ENCODE measurements around the gene TMEM100. TPM values are rescaled to one million over a fixed set of nuclear protein-coding genes. Genes with fewer than 3 reads are reported as not detected.

Gene TMEM100
- total RNA-seq, 5 donors from 2014 or later (not counting 1 experiment from before 2014, with no cell fraction given): 0.35 TPM; not detected in 4

DNA sequence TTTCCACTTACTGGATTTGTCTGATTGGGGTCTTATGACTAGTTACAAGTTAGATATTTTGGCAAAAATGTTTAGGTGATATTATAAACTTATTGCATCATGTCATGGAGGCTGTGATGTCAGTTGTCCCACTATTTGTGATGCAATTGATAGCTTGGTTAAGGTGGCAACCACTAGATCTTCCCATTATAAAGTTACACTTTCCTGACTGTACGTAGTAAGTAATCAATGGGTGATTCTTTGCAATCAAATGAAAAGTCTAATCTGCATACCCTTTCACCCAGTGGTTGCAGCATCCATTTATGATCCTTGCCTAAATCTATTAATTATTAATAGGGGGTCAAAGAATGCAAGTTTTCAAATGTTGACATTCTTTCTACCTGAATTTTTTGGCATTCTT lies 23.8 kb upstream of the TMEM100 start:
- ChIA-PET POLR2A (no interaction called here), CTCF (no interaction called here)
- Mint-ChIP-seq H3K4me3 (no peak overlapping the region), H3K27me3 (peaks cover 21 to 33% of the 10 kb centered on the region in 2 donors), H3K9me3 (no peaks in the 10 kb centered on the region), H3K27ac (no peak overlapping the region), H3K4me1 (peaks cover 10 to 13% (median 11%) of the 10 kb centered on the region in 3 donors), H3K36me3 (no peaks in the 10 kb centered on the region)
- H3K9me3 ChIP-seq: no peaks in the 10 kb centered on the region
- H3K4me1 ChIP-seq (ENCODE audit: control insufficient read depth in 1 of 2, extremely low read depth in 1 of 2, insufficient read depth in 2 of 2, low read length in 2 of 2): peaks cover 3 to 10% of the 10 kb centered on the region in 2 experiments
- no peak for DNase-seq
- no peak for ATAC-seq (replicated peaks in 1 of 4)
- no peak overlapping the region for H3K27ac ChIP-seq (ENCODE audit: low read length)
- WGBS (ENCODE audit: insufficient coverage): no CpG with 5 or more reads among the region's 1 CpG
- no peaks in the 10 kb centered on the region for H3K36me3 ChIP-seq (ENCODE audit: control insufficient read depth in 2 of 2, extremely low read depth in 1 of 2, insufficient read depth in 1 of 2, low read length in 1 of 2)
- no peak overlapping the region for H3K4me3 ChIP-seq (ENCODE audit: control insufficient read depth in 1 of 2, extremely low read depth in 1 of 2, low read length in 1 of 2)
- peaks cover 0 to 2% of the 10 kb centered on the region in 2 experiments for H3K27me3 ChIP-seq (replicated peaks in 1 of 2; ENCODE audit: control insufficient read depth in 2 of 2, extremely low read depth in 1 of 2, insufficient read depth in 2 of 2, low read length in 1 of 2)

DNA sequence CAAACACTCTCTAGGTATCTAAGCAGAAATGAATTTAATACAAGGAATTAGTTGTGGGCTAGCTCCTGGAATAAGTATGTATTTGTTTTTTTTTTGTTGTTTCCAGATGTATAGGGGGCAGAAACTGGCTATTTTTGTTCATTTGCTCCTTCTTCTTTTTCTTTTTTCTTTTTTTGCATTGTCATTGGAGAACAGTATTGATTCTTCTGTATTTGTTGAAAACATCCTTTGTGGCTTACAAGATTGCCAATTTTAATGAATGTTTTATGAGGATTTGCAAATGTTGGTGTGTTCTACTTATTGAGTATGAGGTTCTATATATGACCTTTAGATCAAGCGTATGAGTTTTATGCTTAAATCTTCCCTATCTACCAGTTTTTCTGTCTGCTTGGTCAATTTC lies 22.6 kb upstream of the TMEM100 start:
- H3K4me3 Mint-ChIP-seq: no peak overlapping the region
- Histone ChIP-seq H3K27me3 (replicated peaks in 1 of 2; ENCODE audit: control insufficient read depth in 2 of 2, extremely low read depth in 1 of 2, insufficient read depth in 2 of 2, low read length in 1 of 2) (peaks cover 0 to 2% of the 10 kb centered on the region in 2 experiments), H3K9me3 (no peaks in the 10 kb centered on the region), H3K4me1 (ENCODE audit: control insufficient read depth in 1 of 2, extremely low read depth in 1 of 2, insufficient read depth in 2 of 2, low read length in 2 of 2) (no peaks in the 10 kb centered on the region), H3K36me3 (ENCODE audit: control insufficient read depth in 2 of 2, extremely low read depth in 1 of 2, insufficient read depth in 1 of 2, low read length in 1 of 2) (no peaks in the 10 kb centered on the region), H3K4me3 (ENCODE audit: control insufficient read depth in 1 of 2, extremely low read depth in 1 of 2, low read length in 1 of 2) (no peak overlapping the region), H3K27ac (ENCODE audit: low read length) (no peak overlapping the region)
- no peaks in the 10 kb centered on the region for H3K9me3 Mint-ChIP-seq
- ChIA-PET CTCF (no interaction called here), POLR2A (no interaction called here)
- no peaks in the 10 kb centered on the region for H3K36me3 Mint-ChIP-seq
- WGBS (ENCODE audit: insufficient coverage): no CpG with 5 or more reads among the region's 1 CpG
- H3K27ac Mint-ChIP-seq: no peak overlapping the region
- peaks cover 21 to 33% of the 10 kb centered on the region in 2 donors for H3K27me3 Mint-ChIP-seq
- DNase-seq (no peak), ATAC-seq (replicated peaks in 1 of 4) (no peak)
- H3K4me1 Mint-ChIP-seq: peaks cover under 1 to 2% (median 2%) of the 10 kb centered on the region in 3 donors

DNA sequence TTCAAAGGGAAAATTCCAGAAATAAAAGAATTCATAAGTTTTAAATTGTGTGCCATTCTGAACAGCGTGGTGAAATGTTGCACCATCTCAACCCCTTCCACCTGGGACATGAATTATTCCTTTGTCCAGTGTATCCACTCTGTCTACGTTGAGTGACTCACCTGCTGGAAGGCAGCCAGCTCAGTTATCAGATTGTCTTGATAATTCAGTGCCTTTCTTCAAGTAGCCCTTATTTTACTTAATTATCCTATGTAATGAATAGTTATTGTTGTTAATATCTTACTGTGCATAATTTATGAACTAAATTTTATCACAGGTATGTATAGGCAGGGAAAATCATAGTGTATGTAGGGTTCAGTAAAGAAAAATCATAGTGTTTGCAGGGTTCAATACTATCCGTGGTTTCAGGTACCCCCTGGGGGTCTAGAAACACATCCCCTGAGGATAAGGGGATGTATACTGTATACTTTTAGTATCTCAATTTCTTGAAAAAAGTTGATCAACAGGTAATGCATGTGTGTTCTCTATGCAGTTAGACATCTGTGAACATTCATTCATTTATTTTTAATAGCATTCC lies 20.5 kb upstream of the TMEM100 start:
- no peak for DNase-seq
- Histone ChIP-seq H3K27me3 (replicated peaks in 1 of 2; ENCODE audit: control insufficient read depth in 2 of 2, extremely low read depth in 1 of 2, insufficient read depth in 2 of 2, low read length in 1 of 2) (peaks cover 0 to 2% of the 10 kb centered on the region in 2 experiments), H3K4me3 (ENCODE audit: control insufficient read depth in 1 of 2, extremely low read depth in 1 of 2, low read length in 1 of 2) (no peak overlapping the region), H3K9me3 (no peaks in the 10 kb centered on the region), H3K36me3 (ENCODE audit: control insufficient read depth in 2 of 2, extremely low read depth in 1 of 2, insufficient read depth in 1 of 2, low read length in 1 of 2) (no peaks in the 10 kb centered on the region), H3K27ac (ENCODE audit: low read length) (no peak overlapping the region), H3K4me1 (ENCODE audit: control insufficient read depth in 1 of 2, extremely low read depth in 1 of 2, insufficient read depth in 2 of 2, low read length in 2 of 2) (no peaks in the 10 kb centered on the region)
- Mint-ChIP-seq H3K27ac (no peak overlapping the region), H3K4me1 (peaks cover 0 to 2% (median 0%) of the 10 kb centered on the region in 3 donors), H3K4me3 (no peak overlapping the region), H3K27me3 (peaks cover 18 to 25% of the 10 kb centered on the region in 2 donors), H3K9me3 (no peaks in the 10 kb centered on the region), H3K36me3 (no peaks in the 10 kb centered on the region)
- ATAC-seq (replicated peaks in 1 of 4): no peak
- WGBS (ENCODE audit: insufficient coverage): 65% methylated on average over 2 of the region's 3 CpGs
- ChIA-PET CTCF (no interaction called here), POLR2A (no interaction called here)

DNA sequence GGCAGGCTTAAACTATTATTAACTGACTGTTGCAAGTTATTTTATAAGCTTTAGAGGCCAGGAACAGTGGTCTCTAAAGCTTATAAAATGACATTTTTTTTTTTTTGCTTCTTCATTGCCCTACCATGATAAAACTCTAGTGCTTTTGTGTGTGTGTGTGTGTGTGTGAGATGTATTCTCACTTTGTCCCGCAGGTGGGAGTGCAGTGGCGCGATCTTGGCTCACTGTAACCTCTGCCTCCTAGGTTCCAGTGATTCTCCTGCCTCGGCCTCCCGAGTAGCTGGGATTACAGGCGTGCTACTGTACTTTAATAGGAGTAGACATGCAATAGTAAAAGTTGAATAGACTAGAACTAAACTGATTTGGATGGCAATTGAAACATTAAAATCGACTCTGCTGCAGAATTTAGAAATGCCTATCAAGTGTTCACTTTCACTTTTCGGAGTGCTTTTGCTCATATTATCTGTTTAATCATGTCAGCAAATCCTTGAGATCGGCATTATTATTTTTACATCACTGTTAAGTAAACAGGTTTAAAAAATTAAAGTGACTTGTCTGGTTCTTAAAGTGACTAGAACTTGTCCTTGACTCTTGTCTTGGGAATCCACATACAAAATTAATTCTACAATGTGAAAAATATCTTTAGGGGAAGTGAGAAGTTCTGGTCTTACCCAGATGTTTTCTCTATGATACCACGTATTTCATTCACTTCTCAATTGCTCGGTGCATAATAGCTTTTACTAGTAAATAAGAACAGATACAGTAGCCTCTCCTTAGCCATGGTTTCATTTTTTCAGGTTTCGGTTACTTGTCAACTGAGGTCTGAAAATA lies 19.8 kb upstream of the TMEM100 start:
- WGBS (ENCODE audit: insufficient coverage): 100% methylated on average over 1 of the region's 12 CpGs
- Histone ChIP-seq H3K27me3 (replicated peaks in 1 of 2; ENCODE audit: control insufficient read depth in 2 of 2, extremely low read depth in 1 of 2, insufficient read depth in 2 of 2, low read length in 1 of 2) (peaks cover 0 to 6% of the 10 kb centered on the region in 2 experiments), H3K36me3 (ENCODE audit: control insufficient read depth in 2 of 2, extremely low read depth in 1 of 2, insufficient read depth in 1 of 2, low read length in 1 of 2) (no peaks in the 10 kb centered on the region), H3K27ac (ENCODE audit: low read length) (no peak overlapping the region), H3K9me3 (no peaks in the 10 kb centered on the region), H3K4me3 (ENCODE audit: control insufficient read depth in 1 of 2, extremely low read depth in 1 of 2, low read length in 1 of 2) (no peak overlapping the region), H3K4me1 (ENCODE audit: control insufficient read depth in 1 of 2, extremely low read depth in 1 of 2, insufficient read depth in 2 of 2, low read length in 2 of 2) (no peaks in the 10 kb centered on the region)
- no peaks in the 10 kb centered on the region for H3K9me3 Mint-ChIP-seq
- peaks cover 0 to 2% (median 0%) of the 10 kb centered on the region in 3 donors for H3K4me1 Mint-ChIP-seq
- H3K27me3 Mint-ChIP-seq: peaks cover 16 to 20% of the 10 kb centered on the region in 2 donors
- H3K27ac Mint-ChIP-seq: no peak overlapping the region
- H3K36me3 Mint-ChIP-seq: no peaks in the 10 kb centered on the region
- CTCF ChIA-PET: interaction anchor here (0.5 to 0.6 kb wide), 2 partner anchors 8 to 229 kb away, joined by 3 read pairs; no protein-coding TSS in a partner anchor
- POLR2A ChIA-PET: interaction anchor here in 1 of 2 donors (0.6 kb wide), 1 partner anchor 9 kb away, joined by 3 read pairs; the partner anchor contains the start of gene PCTP
- no peak overlapping the region for H3K4me3 Mint-ChIP-seq
- no peak for DNase-seq
- ATAC-seq (replicated peaks in 1 of 4): no peak

DNA sequence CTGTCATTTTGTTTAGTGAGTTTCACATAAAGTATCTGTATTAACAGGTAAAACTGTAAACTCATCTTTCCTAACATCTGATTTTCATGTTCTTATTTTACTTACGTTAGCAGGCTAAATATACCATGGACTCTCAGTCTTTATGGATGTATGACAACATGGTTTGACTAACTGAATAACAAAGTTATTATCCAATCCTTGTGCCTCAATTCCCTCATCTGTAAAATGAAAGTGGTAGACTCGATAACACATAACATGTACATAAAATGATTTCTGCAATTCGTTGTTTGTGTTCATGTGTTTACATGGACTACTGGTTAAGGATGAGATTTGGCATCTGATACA lies 18.7 kb upstream of the TMEM100 start:
- ChIA-PET POLR2A (no interaction called here), CTCF (no interaction called here)
- no peak overlapping the region for H3K27ac Mint-ChIP-seq
- no peaks in the 10 kb centered on the region for H3K36me3 Mint-ChIP-seq
- DNase-seq: no peak
- Histone ChIP-seq H3K4me3 (ENCODE audit: control insufficient read depth in 1 of 2, extremely low read depth in 1 of 2, low read length in 1 of 2) (no peak overlapping the region), H3K27ac (ENCODE audit: low read length) (no peak overlapping the region), H3K4me1 (ENCODE audit: control insufficient read depth in 1 of 2, extremely low read depth in 1 of 2, insufficient read depth in 2 of 2, low read length in 2 of 2) (no peaks in the 10 kb centered on the region), H3K9me3 (no peaks in the 10 kb centered on the region), H3K36me3 (ENCODE audit: control insufficient read depth in 2 of 2, extremely low read depth in 1 of 2, insufficient read depth in 1 of 2, low read length in 1 of 2) (no peaks in the 10 kb centered on the region), H3K27me3 (replicated peaks in 1 of 2; ENCODE audit: control insufficient read depth in 2 of 2, extremely low read depth in 1 of 2, insufficient read depth in 2 of 2, low read length in 1 of 2) (peaks cover 0 to 3% of the 10 kb centered on the region in 2 experiments)
- WGBS (ENCODE audit: insufficient coverage): no CpG with 5 or more reads among the region's 3 CpGs
- ATAC-seq (replicated peaks in 1 of 4): no peak
- H3K4me1 Mint-ChIP-seq: peaks cover 0 to 2% (median 0%) of the 10 kb centered on the region in 3 donors
- H3K4me3 Mint-ChIP-seq: no peak overlapping the region
- no peaks in the 10 kb centered on the region for H3K9me3 Mint-ChIP-seq
- peaks cover 14% of the 10 kb centered on the region in 2 donors for H3K27me3 Mint-ChIP-seq

DNA sequence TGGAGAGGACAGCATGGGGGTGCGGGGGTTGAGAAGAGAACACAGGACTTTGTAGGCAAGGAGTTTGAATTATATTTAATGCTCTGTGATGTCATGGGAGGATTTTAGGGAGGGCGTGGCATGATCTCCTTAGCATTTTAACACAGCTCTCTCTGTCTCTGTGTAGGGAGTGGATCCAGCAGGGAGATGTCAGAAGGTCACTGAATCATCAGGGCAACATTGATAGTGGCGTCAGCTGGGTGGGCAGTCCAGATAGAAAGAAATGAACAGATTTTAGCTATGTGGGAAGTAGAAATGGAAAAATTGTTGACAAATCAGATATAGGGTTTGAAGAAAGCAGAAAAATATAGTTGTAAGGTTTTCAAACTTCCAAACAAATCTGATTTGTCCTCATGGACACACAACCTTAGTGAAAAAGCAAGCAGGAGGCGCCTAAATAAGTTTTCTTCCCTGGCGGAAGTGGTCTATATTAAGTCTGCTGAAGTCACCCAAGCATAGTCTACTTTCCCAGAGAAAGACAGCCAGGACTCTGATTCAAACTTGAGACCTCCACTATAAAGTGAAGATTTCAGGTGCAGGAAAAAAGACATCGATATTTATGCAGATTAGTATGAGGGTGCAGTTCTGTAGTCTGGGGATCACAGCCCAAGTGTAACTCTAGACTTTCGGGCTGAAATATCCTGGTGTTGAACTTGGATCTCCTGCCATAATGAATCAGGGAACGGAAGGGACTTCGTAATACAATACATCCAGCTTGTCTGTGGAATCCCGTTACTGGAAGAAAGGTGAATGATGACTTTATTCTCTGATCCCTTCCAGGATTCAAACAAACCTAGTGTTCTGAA lies 18.1 kb upstream of the TMEM100 start:
- no peak overlapping the region for H3K27ac ChIP-seq (ENCODE audit: low read length)
- POLR2A ChIA-PET: no interaction called here
- 61% methylated on average over 2 of the region's 10 CpGs for WGBS (ENCODE audit: insufficient coverage)
- peaks cover 0 to 3% of the 10 kb centered on the region in 2 experiments for H3K27me3 ChIP-seq (replicated peaks in 1 of 2; ENCODE audit: control insufficient read depth in 2 of 2, extremely low read depth in 1 of 2, insufficient read depth in 2 of 2, low read length in 1 of 2)
- DNase-seq: no peak
- no peaks in the 10 kb centered on the region for H3K4me1 ChIP-seq (ENCODE audit: control insufficient read depth in 1 of 2, extremely low read depth in 1 of 2, insufficient read depth in 2 of 2, low read length in 2 of 2)
- H3K36me3 Mint-ChIP-seq: no peaks in the 10 kb centered on the region
- peaks cover 0 to 2% (median 0%) of the 10 kb centered on the region in 3 donors for H3K4me1 Mint-ChIP-seq
- CTCF ChIA-PET: no interaction called here
- H3K27me3 Mint-ChIP-seq: peaks cover 10% of the 10 kb centered on the region in 2 donors
- no peaks in the 10 kb centered on the region for H3K36me3 ChIP-seq (ENCODE audit: control insufficient read depth in 2 of 2, extremely low read depth in 1 of 2, insufficient read depth in 1 of 2, low read length in 1 of 2)
- no peak overlapping the region for H3K4me3 Mint-ChIP-seq
- no peaks in the 10 kb centered on the region for H3K9me3 Mint-ChIP-seq
- H3K27ac Mint-ChIP-seq: no peak overlapping the region
- no peak overlapping the region for H3K4me3 ChIP-seq (ENCODE audit: control insufficient read depth in 1 of 2, extremely low read depth in 1 of 2, low read length in 1 of 2)
- H3K9me3 ChIP-seq: no peaks in the 10 kb centered on the region
- ATAC-seq (replicated peaks in 1 of 4): no peak
